Suprapubic skin (tissue), 3 donors: ENCODE measurements around the gene LDHAL6B.

ENCODE experiments used
- CTCF ChIP-seq, 2 donors: fragments of 200-600 bp in 1 of 2; fragments of 450-650 bp in 1 of 2; sonication (generic) in 1 of 2; IDR thresholded peaks; one replicate each; pipeline ENCODE4 v1.5.1; 2016 to 2019; ENCODE audit warnings: antibody characterized with exemption in 2 of 2, mild to moderate bottlenecking in 1 of 2, moderate library complexity in 1 of 2
- EP300 ChIP-seq: sonication (generic); formaldehyde crosslinking; IDR thresholded peaks from one replicate; pipeline ENCODE4 v1.6.1; 2017; ENCODE audit warnings: antibody characterized with exemption

DNA sequence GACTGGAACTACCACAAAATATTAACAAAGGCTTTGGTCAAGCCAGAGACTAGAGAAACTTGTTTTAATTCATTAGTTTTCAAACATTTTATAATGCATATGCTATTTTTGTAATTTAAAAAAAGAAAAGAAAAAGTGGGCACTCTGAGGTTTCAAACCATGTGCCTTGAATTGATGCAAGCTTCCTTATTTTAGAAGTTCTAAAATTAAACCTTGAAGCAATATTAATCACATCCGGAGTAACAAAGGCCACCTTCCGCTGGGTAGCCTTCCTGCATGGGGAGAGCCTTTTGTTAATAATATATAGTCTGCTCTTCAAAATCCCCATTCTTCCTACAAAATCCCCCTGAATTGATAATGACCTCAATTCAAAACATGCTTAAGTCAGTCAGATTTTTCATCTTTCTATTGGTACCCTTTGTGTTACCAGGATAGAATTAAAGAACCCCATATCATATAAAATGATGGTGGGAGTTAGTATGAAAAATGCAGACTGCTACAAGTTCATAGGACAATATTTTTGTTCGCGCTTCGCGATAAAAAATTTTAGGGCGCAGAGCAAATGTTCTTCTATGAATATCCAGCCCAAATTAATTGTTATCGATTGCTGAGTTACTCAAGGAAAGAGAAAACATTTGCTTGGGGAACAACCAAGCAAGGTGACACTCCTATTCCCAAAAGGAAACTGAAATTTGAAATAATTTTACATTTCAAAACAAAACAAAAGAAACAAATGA lies 30.6 kb downstream of the LDHAL6B start:
- TF ChIP-seq CTCF (IDR thresholded peaks at IDR 0.05) (no peak), EP300 (no peak)
